Esophagus muscularis mucosa (tissue), 4 donors: ENCODE results near the gene RBMS1. TPM values are rescaled to one million over a fixed set of nuclear protein-coding genes. Genes with fewer than 3 reads are reported as not detected.

Experiments used
- DNase-seq: peaks from one replicate; pipeline ENCODE4 v3.0.0-alpha.2; 2017; ENCODE audit errors: extremely low spot score
- H3K27ac ChIP-seq, 4 donors: fragments of 200-600 bp; sonication (generic); replicated peaks in 1 of 4; 1 replicate in 3 of 4; 2 replicates in 1 of 4; pipeline ENCODE4 v1.5.1; 2016 to 2019; ENCODE audit warnings: mild to moderate bottlenecking in 1 of 4
- H3K27me3 ChIP-seq, 4 donors: fragments of 200-600 bp; sonication (generic); one replicate each; pipeline versions ENCODE4 v1.5.1 to v1.6.0; 2016 to 2019
- H3K36me3 ChIP-seq, 4 donors: fragments of 200-600 bp; sonication (generic); one replicate each; pipeline ENCODE4 v1.5.1; 2016 to 2019
- H3K4me1 ChIP-seq, 4 donors: fragments of 200-600 bp; sonication (generic); one replicate each; pipeline ENCODE4 v1.5.1; 2016 to 2019
- H3K4me3 ChIP-seq, 4 donors: fragments of 200-600 bp; sonication (generic); 1 replicate in 2 of 4; 2 replicates in 2 of 4; pipeline ENCODE4 v1.5.1; 2016 to 2019; ENCODE audit warnings: mild to moderate bottlenecking in 4 of 4, moderate library complexity in 1 of 4
- H3K9me3 ChIP-seq, 4 donors: fragments of 200-600 bp; sonication (generic); 1 replicate in 3 of 4; 2 replicates in 1 of 4; pipeline ENCODE4 v1.5.1; 2016 to 2019
- CTCF ChIP-seq, 3 experiments: fragments of 200-600 bp in 2 of 3; fragments of 450-650 bp in 1 of 3; sonication (generic) in 2 of 3; IDR thresholded peaks; one replicate each; pipeline ENCODE4 v1.5.1; 2017 to 2019; ENCODE audit warnings: antibody characterized with exemption in 3 of 3, mild to moderate bottlenecking in 2 of 3, moderate library complexity in 1 of 3
- EP300 ChIP-seq: sonication (generic); formaldehyde crosslinking; IDR thresholded peaks from one replicate; pipeline ENCODE4 v1.6.1; 2017; ENCODE audit warnings: antibody characterized with exemption
- POLR2A ChIP-seq: fragments of 450-650 bp; IDR thresholded peaks from one replicate; pipeline ENCODE4 v1.6.1; 2017; ENCODE audit warnings: antibody characterized with exemption, moderate library complexity, mild to moderate bottlenecking, low read depth
- POLR2AphosphoS5 ChIP-seq, 2 donors: sonication (generic); formaldehyde crosslinking; IDR thresholded peaks; one replicate each; pipeline ENCODE4 v1.6.1; 2017; ENCODE audit warnings: antibody characterized with exemption in 2 of 2
- WGBS: methylation state at CpG from one replicate; pipeline ENCODE4 v1.1.5; 2018; 5-methylcytosine and 5-hydroxymethylcytosine counted together
- intact Hi-C: fragments of 100-400 bp; cut with DNase I; formaldehyde crosslinking; loops from one replicate; pipeline ENCODE4 v1.15.1; 2023
- total RNA-seq, 4 donors: library from RNA; depleted of rRNA; stranded (reverse); fragments of >200 nt; gene quantifications; one replicate each; pipeline versions ENCODE4 v1.1.0 to v1.2.1, GENCODE V29; 2016

The RBMS1 gene
- total RNA-seq, 4 donors from 2014 or later = 86.8 to 116 (median 93.1) TPM

- H3K4me3 ChIP-seq = no peak overlapping the region
- H3K27me3 ChIP-seq = no peaks in the 10 kb centered on the region
- H3K4me1 ChIP-seq = peaks cover 4 to 21% (median 10%) of the 10 kb centered on the region in 4 donors
- TF ChIP-seq EP300 (no peak), POLR2AphosphoS5 (IDR thresholded peaks at IDR 0.05) (no peak), CTCF (IDR thresholded peaks at IDR 0.05) (no peak), POLR2A (no peak)
- 62% methylated on average over 5 of the region's 5 CpGs for WGBS
- DNase-seq = no peak
- intact Hi-C loops = no loop called here
- no peaks in the 10 kb centered on the region for H3K9me3 ChIP-seq
- H3K27ac ChIP-seq = no peak overlapping the region
- H3K36me3 ChIP-seq = no peaks in the 10 kb centered on the region
These were observed 265.3 kb downstream of the RBMS1 start for GRCh38 chr2:160228141-160228917.

- Histone ChIP-seq H3K4me3 (no peak overlapping the region), H3K27me3 (no peaks in the 10 kb centered on the region), H3K27ac (no peak overlapping the region), H3K9me3 (no peaks in the 10 kb centered on the region), H3K4me1 (peaks cover 4 to 21% (median 10%) of the 10 kb centered on the region in 4 donors), H3K36me3 (no peaks in the 10 kb centered on the region)
- no peak for DNase-seq
- WGBS = 69% methylated on average over 5 of the region's 5 CpGs
- no peak for TF ChIP-seq POLR2AphosphoS5 (IDR thresholded peaks at IDR 0.05)
- no peak for TF ChIP-seq POLR2A
- TF ChIP-seq EP300 = no peak
- TF ChIP-seq CTCF (IDR thresholded peaks at IDR 0.05) = no peak
- intact Hi-C loops = no loop called here
These were observed 266.2 kb downstream of the RBMS1 start for GRCh38 chr2:160227293-160227915.

GRCh38 chr2:160226367-160226766 lies 267.2 kb downstream of the RBMS1 start:
- Histone ChIP-seq H3K27ac (no peak overlapping the region), H3K27me3 (no peaks in the 10 kb centered on the region), H3K36me3 (no peaks in the 10 kb centered on the region), H3K9me3 (no peaks in the 10 kb centered on the region), H3K4me3 (no peak overlapping the region), H3K4me1 (peaks cover 5 to 21% (median 12%) of the 10 kb centered on the region in 4 donors)
- DNase-seq = no peak
- intact Hi-C loops = no loop called here
- TF ChIP-seq EP300 (no peak), POLR2A (no peak), CTCF (IDR thresholded peaks at IDR 0.05) (no peak), POLR2AphosphoS5 (IDR thresholded peaks at IDR 0.05) (no peak)
- 96% methylated on average over 5 of the region's 5 CpGs for WGBS

- WGBS = 91% methylated on average over 4 of the region's 4 CpGs
- TF ChIP-seq CTCF (IDR thresholded peaks at IDR 0.05) (no peak), EP300 (no peak), POLR2A (no peak), POLR2AphosphoS5 (IDR thresholded peaks at IDR 0.05) (no peak)
- Histone ChIP-seq H3K4me3 (no peak overlapping the region), H3K9me3 (no peaks in the 10 kb centered on the region), H3K27me3 (no peaks in the 10 kb centered on the region), H3K36me3 (no peaks in the 10 kb centered on the region), H3K27ac (no peak overlapping the region), H3K4me1 (peaks cover 9 to 21% (median 16%) of the 10 kb centered on the region in 4 donors)
- intact Hi-C loops = no loop called here
- DNase-seq = no peak
These were observed 267.9 kb downstream of the RBMS1 start for GRCh38 chr2:160225722-160226121.
